Hepatocyte (in vitro differentiated cells): ENCODE data around the gene P4HB. TPM values are rescaled to one million over a fixed set of nuclear protein-coding genes. Genes with fewer than 3 reads are reported as not detected.

Experiments used
- DNase-seq: peaks from one replicate; pipeline ENCODE4 v3.0.0-alpha.2; 2016; ENCODE audit warnings: low spot score
- H2AFZ ChIP-seq: fragments of 200-600 bp; sonication (generic); 2 replicates; pipeline ENCODE4 v1.6.0; 2016; ENCODE audit warnings: antibody characterized with exemption, mild to moderate bottlenecking
- H3K27ac ChIP-seq: fragments of 200-600 bp; sonication (generic); 2 replicates; pipeline ENCODE4 v1.5.1; 2016; ENCODE audit warnings: mild to moderate bottlenecking
- H3K27me3 ChIP-seq: fragments of 200-600 bp; sonication (generic); 2 replicates; pipeline ENCODE4 v1.6.1; 2016
- H3K36me3 ChIP-seq: fragments of 200-600 bp; sonication (generic); replicated peaks from 2 replicates; pipeline ENCODE4 v1.5.1; 2016; ENCODE audit warnings: low read depth; ENCODE audit not compliant: insufficient read depth
- H3K4me1 ChIP-seq: fragments of 200-600 bp; sonication (generic); 2 replicates; pipeline ENCODE4 v1.5.1; 2016; ENCODE audit warnings: mild to moderate bottlenecking, moderate library complexity; ENCODE audit not compliant: insufficient read depth
- H3K4me2 ChIP-seq: fragments of 200-600 bp; sonication (generic); 2 replicates; pipeline ENCODE4 v1.6.0; 2016
- H3K4me3 ChIP-seq: fragments of 200-600 bp; sonication (generic); 2 replicates; pipeline ENCODE4 v1.5.1; 2016; ENCODE audit warnings: mild to moderate bottlenecking
- H3K79me2 ChIP-seq: fragments of 200-600 bp; sonication (generic); 2 replicates; pipeline ENCODE4 v1.6.0; 2017; ENCODE audit warnings: mild to moderate bottlenecking
- H3K9me2 ChIP-seq: fragments of 200-600 bp; sonication (generic); replicated peaks from 2 replicates; pipeline ENCODE4 v1.6.0; 2017; ENCODE audit warnings: mild to moderate bottlenecking; ENCODE audit not compliant: insufficient read depth
- H3K9me3 ChIP-seq: fragments of 200-600 bp; sonication (generic); 2 replicates; pipeline ENCODE4 v1.5.1; 2016; ENCODE audit warnings: low read depth, mild to moderate bottlenecking
- H4K20me1 ChIP-seq: fragments of 200-600 bp; sonication (generic); 2 replicates; pipeline ENCODE4 v1.6.0; 2016; ENCODE audit warnings: mild to moderate bottlenecking; ENCODE audit not compliant: insufficient read depth, poor library complexity, severe bottlenecking
- CTCF ChIP-seq: fragments of 200-600 bp; sonication (generic); IDR thresholded peaks from 2 replicates; pipeline ENCODE4 v1.5.1; 2016; ENCODE audit warnings: antibody characterized with exemption, mild to moderate bottlenecking; ENCODE audit not compliant: poor library complexity
- EZH2 ChIP-seq: fragments of 200-600 bp; sonication (generic); IDR thresholded peaks from 2 replicates; pipeline ENCODE4 v1.6.1; 2016; ENCODE audit warnings: antibody characterized with exemption, mild to moderate bottlenecking, borderline replicate concordance
- EZH2phosphoT487 ChIP-seq: fragments of 200-600 bp; sonication (generic); IDR thresholded peaks from one replicate; pipeline ENCODE4 v1.6.1; 2018; ENCODE audit warnings: antibody characterized with exemption, mild to moderate bottlenecking, low read depth, moderate library complexity; ENCODE audit not compliant: unreplicated experiment, severe bottlenecking
- WGBS: methylation state at CpG from one replicate; pipeline ENCODE4 v1.1.6; 2016; ENCODE audit warnings: low lambda C conversion rate; ENCODE audit errors: missing lambda C conversion rate; 5-methylcytosine and 5-hydroxymethylcytosine counted together
- polyA plus RNA-seq: library from polyadenylated mRNA; unstranded; fragments of >200 nt; fragmentation: Nextera tagmentation; extraction: Ambion mirVana; gene quantifications from 2 replicates; pipeline ENCODE4 v1.2.1, GENCODE V29; 2016
- total RNA-seq: library from RNA; depleted of rRNA; stranded (reverse); fragments of >200 nt; gene quantifications from 2 replicates; pipeline ENCODE4 v1.2.3, GENCODE V29; 2014

P4HB gene
- total and polyA plus RNA-seq, 2 experiments from 2014 or later: 1,240 to 1,316 TPM

GRCh38 chr17:81890447-81891302 is 30.3 kb upstream of the P4HB start:
- DNase-seq: peak; percentile 50
- H3K79me2 ChIP-seq: peaks cover 55% of the 10 kb centered on the region
- no peaks in the 10 kb centered on the region for H3K9me3 ChIP-seq
- 27% methylated on average over 33 of the region's 69 CpGs for WGBS
- peak overlapping the region; percentile 87 for H3K4me3 ChIP-seq
- no peaks in the 10 kb centered on the region for H3K36me3 ChIP-seq
- no peaks in the 10 kb centered on the region for H4K20me1 ChIP-seq
- H2AFZ ChIP-seq: no peak overlapping the region
- no peaks in the 10 kb centered on the region for H3K27me3 ChIP-seq
- peak overlapping the region; percentile 92 for H3K4me2 ChIP-seq
- no peaks in the 10 kb centered on the region for H3K9me2 ChIP-seq
- TF ChIP-seq EZH2 (no peak), CTCF (no peak), EZH2phosphoT487 (no peak)
- peaks cover 6% of the 10 kb centered on the region for H3K4me1 ChIP-seq
- peak overlapping the region; percentile 93 for H3K27ac ChIP-seq

- H3K4me3 ChIP-seq: no peak overlapping the region
- no peaks in the 10 kb centered on the region for H3K9me2 ChIP-seq
- peaks cover 6% of the 10 kb centered on the region for H3K4me1 ChIP-seq
- H3K36me3 ChIP-seq: no peaks in the 10 kb centered on the region
- peak; percentile 2 for DNase-seq
- H4K20me1 ChIP-seq: no peaks in the 10 kb centered on the region
- TF ChIP-seq EZH2phosphoT487 (no peak), CTCF (no peak), EZH2 (no peak)
- peak overlapping the region; percentile 92 for H3K4me2 ChIP-seq
- no peaks in the 10 kb centered on the region for H3K9me3 ChIP-seq
- no peaks in the 10 kb centered on the region for H3K27me3 ChIP-seq
- H3K27ac ChIP-seq: no peak overlapping the region
- H3K79me2 ChIP-seq: peaks cover 55% of the 10 kb centered on the region
- no peak overlapping the region for H2AFZ ChIP-seq
- WGBS: 99% methylated on average over 9 of the region's 9 CpGs
Observed at GRCh38 chr17:81889602-81890001, 29.3 kb upstream of the P4HB start.

- no peaks in the 10 kb centered on the region for H3K36me3 ChIP-seq
Observed at GRCh38 chr17:81888988-81889595, 28.8 kb upstream of the P4HB start.

More at GRCh38 chr17:81888988-81889595, 28.8 kb upstream of the P4HB start:
- Histone ChIP-seq H3K9me3 (no peaks in the 10 kb centered on the region), H2AFZ (no peak overlapping the region), H3K4me3 (no peak overlapping the region), H3K79me2 (peaks cover 55% of the 10 kb centered on the region), H3K27me3 (no peaks in the 10 kb centered on the region), H3K27ac (no peak overlapping the region), H3K9me2 (no peaks in the 10 kb centered on the region), H3K4me1 (peaks cover 6% of the 10 kb centered on the region), H3K4me2 (no peak overlapping the region), H4K20me1 (no peaks in the 10 kb centered on the region)
- TF ChIP-seq EZH2: no peak
- no peak for TF ChIP-seq CTCF
- TF ChIP-seq EZH2phosphoT487: no peak
- DNase-seq: peak; percentile 4
- WGBS: 95% methylated on average over 16 of the region's 16 CpGs
